Measurements from ENCODE around the gene DDX18. TPM values are rescaled to one million over a fixed set of nuclear protein-coding genes. Genes with fewer than 3 reads are reported as not detected.
"Not testable (repeated sequence)": the region's sequence is repeated elsewhere in the genome, so short reads cannot be mapped to it uniquely, and the experiment has no call there.

DDX18 gene
- total RNA-seq, 1 experiment from 2014 or later, result 107 TPM

DNA sequence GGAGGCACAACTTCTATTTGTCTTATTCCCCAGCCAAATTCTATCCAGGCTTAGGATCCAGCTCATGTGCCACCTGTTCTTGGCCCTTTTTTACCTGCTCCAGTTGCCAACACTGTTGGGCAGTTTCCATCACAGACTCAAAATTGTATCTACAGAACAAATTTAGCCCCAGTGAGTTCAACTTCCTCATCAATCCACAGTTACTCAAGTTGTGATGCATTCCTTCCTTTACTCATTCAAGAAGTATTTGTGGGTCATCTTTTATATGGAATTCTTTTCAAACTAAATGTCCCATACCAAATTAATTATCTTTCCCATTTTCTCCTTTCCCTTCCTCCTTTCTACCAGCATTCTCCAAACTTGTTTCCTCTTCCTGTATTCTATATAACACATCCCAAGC, 12.7 kb upstream of the DDX18 start:
- POLR2A ChIA-PET, result no interaction called here
- TF ChIP-seq, protein P1, sequence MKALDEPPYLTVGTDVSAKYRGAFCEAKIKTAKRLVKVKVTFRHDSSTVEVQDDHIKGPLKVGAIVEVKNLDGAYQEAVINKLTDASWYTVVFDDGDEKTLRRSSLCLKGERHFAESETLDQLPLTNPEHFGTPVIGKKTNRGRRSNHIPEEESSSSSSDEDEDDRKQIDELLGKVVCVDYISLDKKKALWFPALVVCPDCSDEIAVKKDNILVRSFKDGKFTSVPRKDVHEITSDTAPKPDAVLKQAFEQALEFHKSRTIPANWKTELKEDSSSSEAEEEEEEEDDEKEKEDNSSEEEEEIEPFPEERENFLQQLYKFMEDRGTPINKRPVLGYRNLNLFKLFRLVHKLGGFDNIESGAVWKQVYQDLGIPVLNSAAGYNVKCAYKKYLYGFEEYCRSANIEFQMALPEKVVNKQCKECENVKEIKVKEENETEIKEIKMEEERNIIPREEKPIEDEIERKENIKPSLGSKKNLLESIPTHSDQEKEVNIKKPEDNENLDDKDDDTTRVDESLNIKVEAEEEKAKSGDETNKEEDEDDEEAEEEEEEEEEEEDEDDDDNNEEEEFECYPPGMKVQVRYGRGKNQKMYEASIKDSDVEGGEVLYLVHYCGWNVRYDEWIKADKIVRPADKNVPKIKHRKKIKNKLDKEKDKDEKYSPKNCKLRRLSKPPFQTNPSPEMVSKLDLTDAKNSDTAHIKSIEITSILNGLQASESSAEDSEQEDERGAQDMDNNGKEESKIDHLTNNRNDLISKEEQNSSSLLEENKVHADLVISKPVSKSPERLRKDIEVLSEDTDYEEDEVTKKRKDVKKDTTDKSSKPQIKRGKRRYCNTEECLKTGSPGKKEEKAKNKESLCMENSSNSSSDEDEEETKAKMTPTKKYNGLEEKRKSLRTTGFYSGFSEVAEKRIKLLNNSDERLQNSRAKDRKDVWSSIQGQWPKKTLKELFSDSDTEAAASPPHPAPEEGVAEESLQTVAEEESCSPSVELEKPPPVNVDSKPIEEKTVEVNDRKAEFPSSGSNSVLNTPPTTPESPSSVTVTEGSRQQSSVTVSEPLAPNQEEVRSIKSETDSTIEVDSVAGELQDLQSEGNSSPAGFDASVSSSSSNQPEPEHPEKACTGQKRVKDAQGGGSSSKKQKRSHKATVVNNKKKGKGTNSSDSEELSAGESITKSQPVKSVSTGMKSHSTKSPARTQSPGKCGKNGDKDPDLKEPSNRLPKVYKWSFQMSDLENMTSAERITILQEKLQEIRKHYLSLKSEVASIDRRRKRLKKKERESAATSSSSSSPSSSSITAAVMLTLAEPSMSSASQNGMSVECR (CRISPR knock-in tag; IDR thresholded peaks at IDR 0.05; ENCODE audit: borderline replicate concordance), result no peak
- TF ChIP-seq TP53 (CRISPR knock-in tag; IDR thresholded peaks at IDR 0.05) (no peak), NR3C1 (CRISPR knock-in tag; conservative IDR thresholded peaks at IDR 0.05; ENCODE audit: low read depth) (no peak), ZMAT4 (CRISPR knock-in tag; IDR thresholded peaks at IDR 0.05) (no peak), ZNF281 (CRISPR knock-in tag; IDR thresholded peaks at IDR 0.05) (no peak), ATF3 (CRISPR knock-in tag; conservative IDR thresholded peaks at IDR 0.05) (no peak), ZNF263 (CRISPR knock-in tag; IDR thresholded peaks at IDR 0.05; ENCODE audit: low read depth) (no peak), ZNF219 (CRISPR knock-in tag; IDR thresholded peaks at IDR 0.05; ENCODE audit: borderline replicate concordance) (no peak), ZNF138 (CRISPR knock-in tag; conservative IDR thresholded peaks at IDR 0.05) (no peak), ESRRA (CRISPR knock-in tag; IDR thresholded peaks at IDR 0.05; ENCODE audit: borderline replicate concordance) (no peak), ZSCAN18 (CRISPR knock-in tag; IDR thresholded peaks at IDR 0.05) (no peak), HMGA2 (CRISPR knock-in tag; IDR thresholded peaks at IDR 0.05) (no peak), E2F1 (CRISPR knock-in tag; IDR thresholded peaks at IDR 0.05) (no peak), ZNF317 (CRISPR knock-in tag; IDR thresholded peaks at IDR 0.05; ENCODE audit: borderline replicate concordance, low read depth) (no peak)
- TF ChIP-seq, protein P2, sequence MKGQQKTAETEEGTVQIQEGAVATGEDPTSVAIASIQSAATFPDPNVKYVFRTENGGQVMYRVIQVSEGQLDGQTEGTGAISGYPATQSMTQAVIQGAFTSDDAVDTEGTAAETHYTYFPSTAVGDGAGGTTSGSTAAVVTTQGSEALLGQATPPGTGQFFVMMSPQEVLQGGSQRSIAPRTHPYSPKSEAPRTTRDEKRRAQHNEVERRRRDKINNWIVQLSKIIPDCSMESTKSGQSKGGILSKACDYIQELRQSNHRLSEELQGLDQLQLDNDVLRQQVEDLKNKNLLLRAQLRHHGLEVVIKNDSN (CRISPR knock-in tag; IDR thresholded peaks at IDR 0.05), result no peak
- TF ChIP-seq, protein P3, sequence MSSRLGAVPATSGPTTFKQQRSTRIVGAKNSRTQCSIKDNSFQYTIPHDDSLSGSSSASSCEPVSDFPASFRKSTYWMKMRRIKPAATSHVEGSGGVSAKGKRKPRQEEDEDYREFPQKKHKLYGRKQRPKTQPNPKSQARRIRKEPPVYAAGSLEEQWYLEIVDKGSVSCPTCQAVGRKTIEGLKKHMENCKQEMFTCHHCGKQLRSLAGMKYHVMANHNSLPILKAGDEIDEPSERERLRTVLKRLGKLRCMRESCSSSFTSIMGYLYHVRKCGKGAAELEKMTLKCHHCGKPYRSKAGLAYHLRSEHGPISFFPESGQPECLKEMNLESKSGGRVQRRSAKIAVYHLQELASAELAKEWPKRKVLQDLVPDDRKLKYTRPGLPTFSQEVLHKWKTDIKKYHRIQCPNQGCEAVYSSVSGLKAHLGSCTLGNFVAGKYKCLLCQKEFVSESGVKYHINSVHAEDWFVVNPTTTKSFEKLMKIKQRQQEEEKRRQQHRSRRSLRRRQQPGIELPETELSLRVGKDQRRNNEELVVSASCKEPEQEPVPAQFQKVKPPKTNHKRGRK (CRISPR knock-in tag; IDR thresholded peaks at IDR 0.05; ENCODE audit: borderline replicate concordance), result no peak
- TF ChIP-seq, protein P4, sequence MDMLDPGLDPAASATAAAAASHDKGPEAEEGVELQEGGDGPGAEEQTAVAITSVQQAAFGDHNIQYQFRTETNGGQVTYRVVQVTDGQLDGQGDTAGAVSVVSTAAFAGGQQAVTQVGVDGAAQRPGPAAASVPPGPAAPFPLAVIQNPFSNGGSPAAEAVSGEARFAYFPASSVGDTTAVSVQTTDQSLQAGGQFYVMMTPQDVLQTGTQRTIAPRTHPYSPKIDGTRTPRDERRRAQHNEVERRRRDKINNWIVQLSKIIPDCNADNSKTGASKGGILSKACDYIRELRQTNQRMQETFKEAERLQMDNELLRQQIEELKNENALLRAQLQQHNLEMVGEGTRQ (CRISPR knock-in tag; IDR thresholded peaks at IDR 0.05), result no peak

GRCh38 chr2:117803644-117804325, 10.7 kb upstream of the DDX18 start:
- H3K9me3 Mint-ChIP-seq; POLR2A ChIA-PET; DNase-seq (ENCODE audit: low spot score); H3K36me3 Mint-ChIP-seq; H3K27ac Mint-ChIP-seq: not testable (repeated sequence)
- CTCF ChIA-PET, result interaction anchor here (1.3 to 2.4 kb wide), 2 partner anchors 11 to 18 kb away, joined by 5 to 10 read pairs; partner anchors contain the start of gene DDX18
- peaks cover 21% of the 10 kb centered on the region for H3K27me3 Mint-ChIP-seq (ENCODE audit: low read depth)
- peaks cover 16% of the 10 kb centered on the region for H3K4me1 Mint-ChIP-seq
- H3K4me3 Mint-ChIP-seq, result peak overlapping the region; percentile 92
- ATAC-seq, result peak; percentile 53

More for the DNA sequence above, 12.7 kb upstream of the DDX18 start:
- DNase-seq (ENCODE audit: low spot score) (no peak), ATAC-seq (no peak)
- CTCF ChIA-PET, result no interaction called here
- peaks cover 16% of the 10 kb centered on the region for H3K4me1 Mint-ChIP-seq
- no peak overlapping the region for H3K27ac Mint-ChIP-seq
- peaks cover 21% of the 10 kb centered on the region for H3K27me3 Mint-ChIP-seq (ENCODE audit: low read depth)
- H3K9me3 Mint-ChIP-seq, result no peaks in the 10 kb centered on the region; the same call in 1 of the 2 replicates
- H3K4me3 Mint-ChIP-seq, result no peak overlapping the region
- H3K36me3 Mint-ChIP-seq, result no peaks in the 10 kb centered on the region

Data from WTC11 (cell line).